HL-60 (cell line): Measurements from ENCODE around the gene DCAF8L2.

Source experiments
- CTCF ChIP-seq: IDR thresholded peaks from one replicate; pipeline ENCODE4 v1.5.1; 2011; ENCODE audit warnings: low read length, control low read depth, inconsistent platforms; ENCODE audit not compliant: insufficient read depth
- REST ChIP-seq: IDR thresholded peaks from 2 replicates; pipeline ENCODE4 v1.6.1; 2012; ENCODE audit warnings: low read depth; ENCODE audit not compliant: insufficient replicate concordance

- TF ChIP-seq CTCF = no peak
- TF ChIP-seq REST = no peak
Observed at GRCh38 chrX:27746516-27746915, 156.4 kb downstream of the DCAF8L2 start.
